HEK293T (cell line): ENCODE results near the gene CCL22.

Source experiments
- ARNT ChIP-seq: fragments of 450-650 bp; IDR thresholded peaks from 2 replicates; pipeline ENCODE4 v1.6.1; 2017; ENCODE audit warnings: mild to moderate bottlenecking
- BHLHE40 ChIP-seq: fragments of 450-650 bp; IDR thresholded peaks from 2 replicates; pipeline ENCODE4 v1.6.1; 2016; ENCODE audit warnings: mild to moderate bottlenecking, moderate library complexity, borderline replicate concordance
- CTBP1 ChIP-seq: fragments of 450-650 bp; IDR thresholded peaks from 2 replicates; pipeline ENCODE4 v1.6.1; 2016; ENCODE audit warnings: borderline replicate concordance
- ELF4 ChIP-seq: fragments of 450-650 bp; IDR thresholded peaks from 2 replicates; pipeline ENCODE4 v1.6.1; 2017; ENCODE audit warnings: antibody characterized with exemption
- FOXA1 ChIP-seq: fragments of 450-650 bp; IDR thresholded peaks from 2 replicates; pipeline ENCODE4 v1.6.1; 2016; ENCODE audit warnings: mild to moderate bottlenecking
- FOXK2 ChIP-seq: fragments of 450-650 bp; IDR thresholded peaks from 2 replicates; pipeline ENCODE4 v1.6.1; 2016; ENCODE audit warnings: mild to moderate bottlenecking
- FOXM1 ChIP-seq: fragments of 450-650 bp; IDR thresholded peaks from 2 replicates; pipeline ENCODE4 v1.6.1; 2017; ENCODE audit warnings: mild to moderate bottlenecking, borderline replicate concordance
- HDGF ChIP-seq: fragments of 450-650 bp; IDR thresholded peaks from 2 replicates; pipeline ENCODE4 v1.6.1; 2017; ENCODE audit warnings: antibody characterized with exemption, borderline replicate concordance
- L3MBTL2 ChIP-seq: fragments of 450-650 bp; conservative IDR thresholded peaks from 2 replicates; pipeline ENCODE4 v1.6.1; 2016; ENCODE audit warnings: mild to moderate bottlenecking
- NFRKB ChIP-seq: fragments of 450-650 bp; IDR thresholded peaks from 2 replicates; pipeline ENCODE4 v1.6.1; 2016; ENCODE audit warnings: mild to moderate bottlenecking, moderate library complexity
- PKNOX1 ChIP-seq: fragments of 450-650 bp; IDR thresholded peaks from 2 replicates; pipeline ENCODE4 v1.6.1; 2016
- SP1 ChIP-seq: fragments of 450-650 bp; IDR thresholded peaks from 2 replicates; pipeline ENCODE4 v1.6.1; 2017
- SUZ12 ChIP-seq: fragments of 450-650 bp; IDR thresholded peaks from 2 replicates; pipeline ENCODE4 v1.6.1; 2016; ENCODE audit warnings: mild to moderate bottlenecking

- TF ChIP-seq ARNT (no peak), FOXM1 (no peak), SP1 (no peak), BHLHE40 (no peak), L3MBTL2 (no peak), SUZ12 (no peak), FOXA1 (no peak), HDGF (no peak), PKNOX1 (no peak), NFRKB (no peak), CTBP1 (no peak), FOXK2 (no peak), ELF4 (no peak)
These were observed 27.2 kb upstream of the CCL22 start for GRCh38 chr16:57331355-57331754.
